Type B pancreatic cell (in vitro differentiated cells): ENCODE data around the gene GPR158. TPM values are rescaled to one million over a fixed set of nuclear protein-coding genes. Genes with fewer than 3 reads are reported as not detected.

ENCODE experiments used
- DNase-seq: peaks from one replicate; pipeline ENCODE4 v3.0.0; 2021; ENCODE audit warnings: mixed read lengths; ENCODE audit not compliant: unreplicated experiment; ENCODE audit errors: extremely low spot score
- H3K27ac Mint-ChIP-seq: 2 replicates; pipeline ENCODE4 v1.8.0; 2021; ENCODE audit warnings: mild to moderate bottlenecking, mixed read lengths
- H3K27me3 Mint-ChIP-seq: 2 replicates; pipeline ENCODE4 v1.8.0; 2021; ENCODE audit warnings: mixed read lengths
- H3K36me3 Mint-ChIP-seq: 2 replicates; pipeline ENCODE4 v1.8.0; 2021; ENCODE audit warnings: mixed read lengths
- H3K4me1 Mint-ChIP-seq: one replicate; pipeline ENCODE4 v1.8.0; 2021; ENCODE audit warnings: mixed read lengths; ENCODE audit not compliant: unreplicated experiment
- H3K4me3 Mint-ChIP-seq: 2 replicates; pipeline ENCODE4 v1.8.0; 2021; ENCODE audit warnings: mild to moderate bottlenecking, mixed read lengths
- H3K9me3 Mint-ChIP-seq: 2 replicates; pipeline ENCODE4 v1.8.0; 2021; ENCODE audit warnings: mixed read lengths
- total RNA-seq: library from RNA; stranded (reverse); gene quantifications from 2 replicates; pipeline ENCODE4 v1.2.1, GENCODE V29; 2021; ENCODE audit warnings: low replicate concordance
- TF ChIP-seq, protein P1 (sequence below): fragments of 200-600 bp; sonication (generic); conservative IDR thresholded peaks from 2 replicates; pipeline ENCODE4 v1.5.0; 2021; ENCODE audit warnings: antibody characterized with exemption, mild to moderate bottlenecking

Gene GPR158
- total RNA-seq, 1 donor from 2014 or later, result 3.6 TPM

DNA sequence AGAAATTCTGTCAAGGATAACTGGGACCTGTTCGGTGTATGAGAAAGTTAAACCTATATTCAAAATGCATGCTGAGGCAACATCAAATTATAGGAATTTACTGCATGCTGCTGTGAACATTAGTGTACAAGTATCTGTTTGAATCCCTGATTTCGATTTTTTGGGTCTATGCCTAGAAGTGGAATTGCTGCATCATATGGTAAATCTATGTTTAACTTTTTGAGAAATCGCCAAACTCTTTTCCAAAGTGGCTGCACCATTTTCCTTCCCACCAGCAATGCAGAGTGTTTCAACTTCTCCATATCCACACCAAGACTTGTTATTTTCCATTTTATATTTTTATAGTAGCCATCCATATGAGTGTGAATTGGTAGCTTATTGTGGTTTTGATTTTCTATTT, 306.7 kb downstream of the GPR158 start:
- no peaks in the 10 kb centered on the region for H3K9me3 Mint-ChIP-seq
- H3K27ac Mint-ChIP-seq, result no peak overlapping the region
- TF ChIP-seq, protein P1, sequence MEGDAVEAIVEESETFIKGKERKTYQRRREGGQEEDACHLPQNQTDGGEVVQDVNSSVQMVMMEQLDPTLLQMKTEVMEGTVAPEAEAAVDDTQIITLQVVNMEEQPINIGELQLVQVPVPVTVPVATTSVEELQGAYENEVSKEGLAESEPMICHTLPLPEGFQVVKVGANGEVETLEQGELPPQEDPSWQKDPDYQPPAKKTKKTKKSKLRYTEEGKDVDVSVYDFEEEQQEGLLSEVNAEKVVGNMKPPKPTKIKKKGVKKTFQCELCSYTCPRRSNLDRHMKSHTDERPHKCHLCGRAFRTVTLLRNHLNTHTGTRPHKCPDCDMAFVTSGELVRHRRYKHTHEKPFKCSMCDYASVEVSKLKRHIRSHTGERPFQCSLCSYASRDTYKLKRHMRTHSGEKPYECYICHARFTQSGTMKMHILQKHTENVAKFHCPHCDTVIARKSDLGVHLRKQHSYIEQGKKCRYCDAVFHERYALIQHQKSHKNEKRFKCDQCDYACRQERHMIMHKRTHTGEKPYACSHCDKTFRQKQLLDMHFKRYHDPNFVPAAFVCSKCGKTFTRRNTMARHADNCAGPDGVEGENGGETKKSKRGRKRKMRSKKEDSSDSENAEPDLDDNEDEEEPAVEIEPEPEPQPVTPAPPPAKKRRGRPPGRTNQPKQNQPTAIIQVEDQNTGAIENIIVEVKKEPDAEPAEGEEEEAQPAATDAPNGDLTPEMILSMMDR, result no peak
- no peaks in the 10 kb centered on the region for H3K36me3 Mint-ChIP-seq
- H3K27me3 Mint-ChIP-seq, result no peaks in the 10 kb centered on the region
- no peaks in the 10 kb centered on the region for H3K4me1 Mint-ChIP-seq
- no peak for DNase-seq
- H3K4me3 Mint-ChIP-seq, result no peak overlapping the region

DNA sequence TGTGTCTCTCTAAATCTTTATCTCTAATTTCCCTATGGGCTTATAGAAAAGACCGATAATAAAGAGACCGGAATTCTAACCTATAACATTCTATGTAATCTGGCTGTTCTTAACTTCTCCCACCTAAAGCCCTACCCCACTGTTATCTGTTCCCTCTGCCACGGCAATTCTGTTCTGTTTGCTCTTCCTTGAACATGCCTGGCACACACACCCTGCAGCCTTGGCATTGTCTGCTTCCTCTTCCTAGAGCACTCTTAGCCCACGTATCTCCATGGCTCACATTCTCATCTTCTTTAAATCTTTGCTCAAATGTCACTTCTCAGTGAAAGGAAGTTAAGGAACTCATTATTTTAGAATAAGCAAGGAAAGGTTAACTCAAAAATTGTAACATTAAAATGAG, 309.2 kb downstream of the GPR158 start:
- H3K36me3 Mint-ChIP-seq, result no peaks in the 10 kb centered on the region
- TF ChIP-seq, protein P1, result no peak
- H3K4me1 Mint-ChIP-seq, result no peaks in the 10 kb centered on the region
- no peaks in the 10 kb centered on the region for H3K9me3 Mint-ChIP-seq
- no peak for DNase-seq
- H3K27me3 Mint-ChIP-seq, result no peaks in the 10 kb centered on the region
- no peak overlapping the region for H3K27ac Mint-ChIP-seq
- H3K4me3 Mint-ChIP-seq, result no peak overlapping the region

DNA sequence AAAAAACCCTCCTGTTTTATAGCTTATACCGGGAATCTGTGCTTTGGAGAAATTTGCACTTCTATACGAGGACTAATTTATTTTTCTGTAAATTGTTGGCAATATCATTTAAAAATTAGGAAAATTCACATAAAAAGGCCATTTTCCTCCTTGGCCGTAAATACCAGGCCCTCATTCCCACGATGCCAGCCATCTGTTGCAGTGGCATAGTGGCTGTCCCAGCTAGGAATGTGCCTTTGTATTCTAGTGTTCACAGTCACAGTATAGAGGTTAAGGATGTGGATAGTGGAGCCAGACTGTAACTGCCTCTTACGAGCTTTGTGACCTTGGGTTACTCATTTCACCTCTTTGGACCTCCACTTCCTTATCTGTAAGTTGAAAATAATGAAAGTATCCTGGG, 312.5 kb downstream of the GPR158 start:
- no peak for DNase-seq
- H3K27ac Mint-ChIP-seq, result no peak overlapping the region
- no peaks in the 10 kb centered on the region for H3K36me3 Mint-ChIP-seq
- H3K9me3 Mint-ChIP-seq, result no peaks in the 10 kb centered on the region
- H3K4me1 Mint-ChIP-seq, result peaks cover 3% of the 10 kb centered on the region
- H3K4me3 Mint-ChIP-seq, result no peak overlapping the region
- TF ChIP-seq, protein P1, result no peak
- no peaks in the 10 kb centered on the region for H3K27me3 Mint-ChIP-seq

DNA sequence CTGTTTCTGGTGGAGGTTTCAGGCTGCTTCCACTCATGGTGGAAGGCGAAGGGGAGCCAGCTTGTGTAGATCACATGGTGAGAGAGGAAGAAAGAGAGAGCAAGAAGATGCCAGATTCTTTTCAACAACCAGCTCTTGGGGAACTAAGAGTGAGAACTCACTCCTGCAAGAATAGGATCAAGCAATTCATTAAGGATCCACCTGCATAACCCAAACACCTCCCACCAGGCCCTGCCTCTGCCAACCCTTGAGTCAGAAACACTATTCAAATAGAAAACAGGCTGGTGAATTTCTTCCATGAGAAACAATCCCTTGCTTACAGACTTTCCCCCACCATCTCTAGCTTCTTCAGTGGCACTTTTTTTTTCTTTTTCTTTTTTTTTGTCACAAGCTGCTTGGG, 317.2 kb downstream of the GPR158 start:
- no peaks in the 10 kb centered on the region for H3K27me3 Mint-ChIP-seq
- no peak for DNase-seq
- H3K4me3 Mint-ChIP-seq, result no peak overlapping the region
- H3K27ac Mint-ChIP-seq, result no peak overlapping the region
- peaks cover 20% of the 10 kb centered on the region for H3K4me1 Mint-ChIP-seq
- no peaks in the 10 kb centered on the region for H3K9me3 Mint-ChIP-seq
- no peaks in the 10 kb centered on the region for H3K36me3 Mint-ChIP-seq
- TF ChIP-seq, protein P1, result no peak

DNA sequence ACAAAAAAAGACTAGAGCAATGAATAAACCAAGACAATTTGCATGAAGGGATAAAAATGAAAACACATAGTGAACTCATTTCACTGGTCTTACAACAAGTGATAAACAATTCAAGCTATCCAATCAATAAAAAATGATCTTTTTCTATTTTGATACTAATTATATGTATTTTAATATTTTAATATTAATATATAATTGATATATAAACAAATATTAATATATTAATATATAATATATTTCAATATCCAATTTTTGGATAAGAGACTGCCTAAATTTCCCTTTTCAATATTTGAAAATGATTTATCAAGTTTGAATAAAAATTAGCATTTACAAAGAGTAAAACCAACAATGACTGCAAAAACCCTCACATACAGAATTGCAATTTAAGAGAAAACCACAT, 317.9 kb downstream of the GPR158 start:
- no peak for DNase-seq
- peaks cover 20% of the 10 kb centered on the region for H3K4me1 Mint-ChIP-seq
- H3K27ac Mint-ChIP-seq, result no peak overlapping the region
- no peaks in the 10 kb centered on the region for H3K9me3 Mint-ChIP-seq
- H3K4me3 Mint-ChIP-seq, result no peak overlapping the region
- TF ChIP-seq, protein P1, result no peak
- H3K27me3 Mint-ChIP-seq, result no peaks in the 10 kb centered on the region
- no peaks in the 10 kb centered on the region for H3K36me3 Mint-ChIP-seq
